Right ventricle myocardium superior (tissue), 1 donor: ENCODE results near the gene ANKRD49. TPM values are rescaled to one million over a fixed set of nuclear protein-coding genes. Genes with fewer than 3 reads are reported as not detected.

Experiments
- ATAC-seq: fragments of 200-7000 bp; cut with Tn5 transposase; one replicate; pipeline ENCODE4 v1.9.1; 2020; ENCODE audit warnings: mild to moderate bottlenecking; ENCODE audit not compliant: poor library complexity
- DNase-seq: peaks from one replicate; pipeline ENCODE4 v3.0.0-alpha.2; 2020
- intact Hi-C: fragments of 100-400 bp; cut with DNase I; formaldehyde crosslinking; loops from one replicate; pipeline ENCODE4 v1.11.2; 2022
- microRNA-seq: library from miRNA; unstranded; fragments of <30 nt; microRNA quantifications from one replicate; pipeline ENCODE4 v1.2.0, GENCODE V29; 2020
- total RNA-seq: library from RNA; stranded (reverse); fragmentation: NEBNext Ultra II Directional; extraction: Animal tissue kit (Norgen Biotek cat#: 25700); gene quantifications from one replicate; pipeline ENCODE4 v1.2.1, GENCODE V29; 2021
- donor health status: DM: no; HTN: yes; CAD: no; lungs with severe emphysema.

ANKRD49 gene
- total RNA-seq, 1 donor from 2014 or later, result 4.6 TPM

DNA sequence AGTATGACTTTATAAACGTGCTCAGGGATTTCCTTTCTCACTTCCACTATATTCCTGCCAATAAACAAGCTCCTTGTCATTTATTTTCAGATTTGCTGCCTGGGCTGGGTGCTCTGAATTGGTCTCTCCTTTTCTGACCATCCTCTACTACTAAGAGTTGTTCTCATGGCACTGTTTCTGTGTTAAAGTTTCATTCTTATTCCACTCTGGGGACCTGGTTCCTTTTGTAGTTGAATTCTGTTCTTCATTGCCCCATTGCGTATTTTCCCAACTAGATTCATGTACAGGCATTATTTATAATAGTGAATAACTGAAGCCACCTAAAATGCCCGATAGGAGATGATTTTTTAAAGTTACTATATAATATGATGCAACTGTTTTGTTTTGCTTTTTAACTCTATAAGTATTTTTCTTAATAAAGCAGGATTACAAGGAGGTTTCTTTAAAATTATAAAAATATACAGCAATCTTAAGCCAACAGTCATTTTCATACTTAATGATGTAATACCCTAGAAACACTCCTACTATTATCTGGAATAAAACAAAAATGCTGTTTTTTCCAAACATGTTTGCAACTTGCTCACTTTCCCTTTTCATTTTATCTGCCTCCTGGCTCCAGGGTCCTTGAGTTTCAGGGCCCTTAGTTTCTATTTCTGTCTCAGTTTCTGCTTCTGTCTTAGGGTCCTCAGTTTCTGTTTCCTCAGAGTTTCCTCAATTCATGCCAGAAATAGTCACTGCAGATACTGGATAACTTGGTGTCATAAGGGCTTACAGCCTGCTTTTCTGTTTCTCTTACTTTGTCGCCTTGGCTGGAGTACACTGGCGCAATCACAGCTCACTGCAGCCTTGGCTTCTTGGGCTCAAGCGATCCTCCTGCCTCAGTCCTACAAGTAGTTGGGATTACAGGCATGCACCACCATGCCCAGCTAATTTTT, 40.2 kb downstream of the ANKRD49 start:
- ATAC-seq (peak; percentile 83), DNase-seq (peak; percentile 47)

DNA sequence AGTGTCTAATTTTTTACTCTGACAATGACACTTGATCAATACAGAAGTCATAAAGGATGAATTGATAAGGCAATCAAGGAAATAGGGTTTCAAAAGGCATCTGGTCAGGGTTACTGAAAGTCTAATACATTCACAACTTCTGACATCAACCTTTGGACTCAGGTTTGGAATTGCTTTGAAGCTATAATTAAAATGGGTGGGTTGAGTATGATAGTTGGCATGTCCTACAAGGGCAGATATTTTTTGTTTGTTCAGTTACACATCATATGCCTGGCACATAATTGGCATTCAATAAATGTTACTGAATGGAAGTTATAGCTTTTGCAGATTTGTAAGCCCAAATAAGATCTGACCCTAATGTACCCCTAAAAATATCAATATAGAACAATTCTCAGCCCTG, 42.6 kb downstream of the ANKRD49 start:
- intact Hi-C loops, result no loop called here
- ATAC-seq (no peak), DNase-seq (no peak)

More for the DNA sequence above, 40.2 kb downstream of the ANKRD49 start:
- intact Hi-C loops, result no loop called here

DNA sequence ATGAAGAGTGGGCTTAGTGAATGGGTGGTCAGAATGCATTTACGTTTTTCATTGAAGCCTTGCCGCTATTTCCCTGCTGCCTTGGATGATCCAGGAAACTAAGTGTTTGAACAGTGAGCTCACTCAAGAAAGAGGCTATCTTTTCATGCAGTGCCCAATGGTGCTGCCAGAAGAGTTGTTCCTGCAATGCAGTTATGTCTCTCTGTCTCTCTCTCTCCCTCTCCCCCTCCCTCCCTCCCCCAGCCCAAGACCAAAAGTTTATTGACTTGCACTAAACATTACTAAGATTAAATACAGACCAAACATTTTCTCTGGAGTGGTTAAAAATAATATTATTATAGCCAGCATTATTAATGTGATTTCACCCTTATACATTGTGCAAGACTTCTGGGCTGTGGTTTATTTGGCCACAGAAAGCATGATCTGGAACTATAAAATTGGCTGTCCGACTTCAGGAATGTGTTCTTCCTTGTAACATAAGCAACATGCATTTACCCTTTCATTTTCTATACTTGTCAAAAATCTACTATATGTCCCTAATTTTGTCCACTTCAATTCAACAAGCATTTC, 43.3 kb downstream of the ANKRD49 start:
- intact Hi-C loops, result no loop called here
- no peak for DNase-seq
- ATAC-seq, result no peak

DNA sequence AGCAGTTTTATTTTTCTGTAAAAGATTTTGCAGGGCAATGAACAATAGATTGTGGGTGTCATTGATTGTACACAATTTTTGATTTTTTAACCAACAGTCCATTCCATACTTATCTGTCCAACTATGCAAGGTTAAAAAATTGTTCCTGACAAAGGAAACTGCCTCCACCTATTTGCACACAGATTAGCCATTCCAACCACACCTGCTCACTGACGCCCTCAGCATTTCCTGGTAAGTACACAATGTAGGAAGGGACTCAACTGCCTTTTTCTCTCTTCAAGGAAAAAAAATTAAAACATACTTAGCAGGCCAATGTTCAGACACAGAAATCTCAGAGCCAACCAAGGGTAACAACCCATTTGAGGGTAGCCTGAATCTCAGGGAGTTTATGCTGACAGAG, 45.6 kb downstream of the ANKRD49 start:
- intact Hi-C loops, result no loop called here
- ATAC-seq, result no peak
- DNase-seq, result no peak

DNA sequence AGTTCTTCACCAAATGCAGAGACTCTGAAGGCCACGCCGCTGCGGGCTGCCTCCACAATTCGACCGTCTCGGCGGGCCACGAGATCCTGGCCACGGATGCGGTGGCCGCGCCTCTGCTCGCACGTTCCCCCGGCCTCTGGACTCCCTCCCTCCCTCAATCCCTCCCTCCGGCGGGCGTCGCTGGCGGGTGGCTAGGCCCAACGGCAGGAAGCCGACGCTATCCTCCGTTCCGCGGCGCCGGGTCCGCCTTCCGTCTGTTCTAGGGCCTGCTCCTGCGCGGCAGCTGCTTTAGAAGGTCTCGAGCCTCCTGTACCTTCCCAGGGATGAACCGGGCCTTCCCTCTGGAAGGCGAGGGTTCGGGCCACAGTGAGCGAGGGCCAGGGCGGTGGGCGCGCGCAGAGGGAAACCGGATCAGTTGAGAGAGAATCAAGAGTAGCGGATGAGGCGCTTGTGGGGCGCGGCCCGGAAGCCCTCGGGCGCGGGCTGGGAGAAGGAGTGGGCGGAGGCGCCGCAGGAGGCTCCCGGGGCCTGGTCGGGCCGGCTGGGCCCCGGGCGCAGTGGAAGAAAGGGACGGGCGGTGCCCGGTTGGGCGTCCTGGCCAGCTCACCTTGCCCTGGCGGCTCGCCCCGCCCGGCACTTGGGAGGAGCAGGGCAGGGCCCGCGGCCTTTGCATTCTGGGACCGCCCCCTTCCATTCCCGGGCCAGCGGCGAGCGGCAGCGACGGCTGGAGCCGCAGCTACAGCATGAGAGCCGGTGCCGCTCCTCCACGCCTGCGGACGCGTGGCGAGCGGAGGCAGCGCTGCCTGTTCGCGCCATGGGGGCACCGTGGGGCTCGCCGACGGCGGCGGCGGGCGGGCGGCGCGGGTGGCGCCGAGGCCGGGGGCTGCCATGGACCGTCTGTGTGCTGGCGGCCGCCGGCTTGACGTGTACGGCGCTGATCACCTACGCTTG, 50.2 kb downstream of the ANKRD49 start, which contains the start of gene FUT4:
FUT4 (plus strand) TSS at position 227 of the 951 bp plus-strand sequence; CDS start at position 440, 213 bp downstream.
- intact Hi-C loops, result no loop called here
- DNase-seq, result peak; percentile 92
- peak; percentile 97 for ATAC-seq

DNA sequence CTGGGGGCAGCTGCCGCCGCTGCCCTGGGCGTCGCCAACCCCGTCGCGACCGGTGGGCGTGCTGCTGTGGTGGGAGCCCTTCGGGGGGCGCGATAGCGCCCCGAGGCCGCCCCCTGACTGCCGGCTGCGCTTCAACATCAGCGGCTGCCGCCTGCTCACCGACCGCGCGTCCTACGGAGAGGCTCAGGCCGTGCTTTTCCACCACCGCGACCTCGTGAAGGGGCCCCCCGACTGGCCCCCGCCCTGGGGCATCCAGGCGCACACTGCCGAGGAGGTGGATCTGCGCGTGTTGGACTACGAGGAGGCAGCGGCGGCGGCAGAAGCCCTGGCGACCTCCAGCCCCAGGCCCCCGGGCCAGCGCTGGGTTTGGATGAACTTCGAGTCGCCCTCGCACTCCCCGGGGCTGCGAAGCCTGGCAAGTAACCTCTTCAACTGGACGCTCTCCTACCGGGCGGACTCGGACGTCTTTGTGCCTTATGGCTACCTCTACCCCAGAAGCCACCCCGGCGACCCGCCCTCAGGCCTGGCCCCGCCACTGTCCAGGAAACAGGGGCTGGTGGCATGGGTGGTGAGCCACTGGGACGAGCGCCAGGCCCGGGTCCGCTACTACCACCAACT, 51.0 kb downstream of the ANKRD49 start:
- intact Hi-C loops, result no loop called here
- DNase-seq, result no peak
- ATAC-seq, result no peak

DNA sequence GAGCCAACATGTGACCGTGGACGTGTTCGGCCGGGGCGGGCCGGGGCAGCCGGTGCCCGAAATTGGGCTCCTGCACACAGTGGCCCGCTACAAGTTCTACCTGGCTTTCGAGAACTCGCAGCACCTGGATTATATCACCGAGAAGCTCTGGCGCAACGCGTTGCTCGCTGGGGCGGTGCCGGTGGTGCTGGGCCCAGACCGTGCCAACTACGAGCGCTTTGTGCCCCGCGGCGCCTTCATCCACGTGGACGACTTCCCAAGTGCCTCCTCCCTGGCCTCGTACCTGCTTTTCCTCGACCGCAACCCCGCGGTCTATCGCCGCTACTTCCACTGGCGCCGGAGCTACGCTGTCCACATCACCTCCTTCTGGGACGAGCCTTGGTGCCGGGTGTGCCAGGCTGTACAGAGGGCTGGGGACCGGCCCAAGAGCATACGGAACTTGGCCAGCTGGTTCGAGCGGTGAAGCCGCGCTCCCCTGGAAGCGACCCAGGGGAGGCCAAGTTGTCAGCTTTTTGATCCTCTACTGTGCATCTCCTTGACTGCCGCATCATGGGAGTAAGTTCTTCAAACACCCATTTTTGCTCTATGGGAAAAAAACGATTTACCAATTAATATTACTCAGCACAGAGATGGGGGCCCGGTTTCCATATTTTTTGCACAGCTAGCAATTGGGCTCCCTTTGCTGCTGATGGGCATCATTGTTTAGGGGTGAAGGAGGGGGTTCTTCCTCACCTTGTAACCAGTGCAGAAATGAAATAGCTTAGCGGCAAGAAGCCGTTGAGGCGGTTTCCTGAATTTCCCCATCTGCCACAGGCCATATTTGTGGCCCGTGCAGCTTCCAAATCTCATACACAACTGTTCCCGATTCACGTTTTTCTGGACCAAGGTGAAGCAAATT, 51.7 kb downstream of the ANKRD49 start:
- no peak for ATAC-seq

DNA sequence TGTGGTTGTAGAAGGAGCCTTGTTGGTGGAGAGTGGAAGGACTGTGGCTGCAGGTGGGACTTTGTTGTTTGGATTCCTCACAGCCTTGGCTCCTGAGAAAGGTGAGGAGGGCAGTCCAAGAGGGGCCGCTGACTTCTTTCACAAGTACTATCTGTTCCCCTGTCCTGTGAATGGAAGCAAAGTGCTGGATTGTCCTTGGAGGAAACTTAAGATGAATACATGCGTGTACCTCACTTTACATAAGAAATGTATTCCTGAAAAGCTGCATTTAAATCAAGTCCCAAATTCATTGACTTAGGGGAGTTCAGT, 52.3 kb downstream of the ANKRD49 start:
- ATAC-seq, result no peak
- intact Hi-C loops, result no loop called here
- DNase-seq, result no peak

More for the DNA sequence above, 51.7 kb downstream of the ANKRD49 start:
- peak; percentile 53 for DNase-seq
- intact Hi-C loops, result no loop called here

DNA sequence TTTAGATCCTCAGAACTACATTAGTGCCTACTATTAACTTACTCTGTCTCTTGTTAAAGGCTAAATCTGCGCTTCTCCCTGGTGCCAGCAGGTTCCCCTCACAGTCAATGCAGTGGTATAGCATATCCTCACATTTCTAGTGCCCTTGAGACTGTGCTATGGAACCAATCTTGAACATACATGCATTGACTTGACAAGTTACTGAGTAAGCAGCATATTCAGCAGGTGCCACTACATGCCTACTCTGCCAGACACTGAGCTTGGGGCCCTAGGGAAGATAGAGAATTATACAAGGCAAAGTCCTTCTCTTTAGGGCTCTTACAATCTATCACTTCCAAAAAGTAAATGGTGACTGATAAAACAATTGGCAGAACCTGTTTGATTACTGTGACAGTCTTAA, 53.1 kb downstream of the ANKRD49 start:
- intact Hi-C loops, result no loop called here
- ATAC-seq (no peak), DNase-seq (no peak)

DNA sequence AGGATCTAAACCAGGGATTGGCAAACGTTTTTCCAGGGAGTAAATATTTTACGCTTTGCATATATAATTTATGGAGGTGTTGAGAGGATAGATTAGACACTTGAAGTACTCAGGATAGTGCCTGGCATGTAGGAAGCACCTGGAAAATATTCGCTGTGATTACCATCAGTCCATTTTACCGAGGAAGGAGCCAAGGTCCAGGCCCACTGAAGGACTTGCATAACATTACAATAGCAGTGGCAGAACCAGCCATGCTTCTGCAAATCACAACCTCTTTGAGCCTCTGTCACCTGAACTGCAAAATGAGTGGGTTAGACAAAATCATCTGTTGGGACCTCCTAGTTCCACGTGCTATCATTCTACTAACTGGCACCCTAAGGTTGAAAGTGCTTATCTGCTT, 55.4 kb downstream of the ANKRD49 start:
- ATAC-seq (no peak), DNase-seq (no peak)
- intact Hi-C loops, result no loop called here

Small RNA genes within 50 kb of the gene (microRNA-seq; reads per million reads assigned to microRNA genes)
- gene MIR548L, result 0.97 reads per million

Other genes with a start within 250 kb of the ANKRD49 start
- not detected for gene IZUMO1R, start 189.4 kb upstream of the ANKRD49 start, total RNA-seq
- gene GPR83, start 92.6 kb upstream of the ANKRD49 start, total RNA-seq, result 0.27 TPM
- 6.4 TPM for gene MRE11, start 140 bp upstream of the ANKRD49 start, total RNA-seq
- gene C11orf97, start 18.5 kb downstream of the ANKRD49 start, total RNA-seq, result not detected
- 1.4 TPM for gene FUT4, start 49.9 kb downstream of the ANKRD49 start, total RNA-seq
- 0.78 TPM for gene PIWIL4, start 73.4 kb downstream of the ANKRD49 start, total RNA-seq